HepG2 (cell line): Measurements from ENCODE around the gene ARL3. TPM values are rescaled to one million over a fixed set of nuclear protein-coding genes. Genes with fewer than 3 reads are reported as not detected.

Experiments used
- ATAC-seq: fragments of 200-7000 bp; cut with Tn5 transposase; 3 replicates; pipeline ENCODE4 v1.9.1; 2020; ENCODE audit warnings: mild to moderate bottlenecking, moderate library complexity
- BruUV-seq: library from RNA; stranded (reverse); fragments of 400-500 nt; replicated peaks from 2 replicates; lab custom pipeline; 2021; lab: Mats Ljungman, UMichigan
- CTCF ChIA-PET: fragments of 300-600 bp; formaldehyde crosslinking; extraction: SDS; loops from one replicate; lab custom pipeline; 2021; ENCODE audit warnings: low total read pairs, inconsistent platforms, low intra/inter-chr PET ratio; lab: Yijun Ruan, JAX
- POLR2A ChIA-PET: fragments of 350-600 bp; sonication (Branson Sonifier 250); formaldehyde crosslinking; loops from one replicate; lab custom pipeline; 2020; ENCODE audit warnings: antibody characterized with exemption, inconsistent platforms; lab: Yijun Ruan, JAX
- DNase-seq: peaks from one replicate; pipeline ENCODE4 v3.0.0-alpha.2; 2015; ENCODE audit warnings: low spot score
- FAIRE-seq: peaks from 3 replicates; lab custom pipeline; 2011; peaks lifted over from hg19 to GRCh38; lab: Jason Lieb, UNC
- H2AFZ ChIP-seq: one replicate; pipeline ENCODE4 v1.6.1; 2011; ENCODE audit warnings: low read length, inconsistent platforms
- H3K27ac ChIP-seq: fragments of 300-600 bp; 3 replicates; pipeline ENCODE4 v1.8.0; 2011; ENCODE audit warnings: mixed run types, mild to moderate bottlenecking, mixed read lengths, low read length, inconsistent platforms; ENCODE audit not compliant: insufficient read depth; ENCODE audit errors: extremely low read length
- H3K27me3 ChIP-seq, 2 experiments: fragments of 200-600 bp in 1 of 2; 2 replicates in 1 of 2; 3 replicates in 1 of 2; pipeline versions ENCODE4 v1.6.0 to v1.8.0; 2011; ENCODE audit warnings: low read length in 2 of 2, mild to moderate bottlenecking in 2 of 2, moderate library complexity in 2 of 2, inconsistent platforms in 1 of 2; ENCODE audit not compliant: insufficient read depth in 2 of 2, control insufficient read depth in 1 of 2
- H3K36me3 ChIP-seq, 2 experiments: fragments of 200-600 bp in 1 of 2; replicated peaks in 1 of 2; 2 replicates in 1 of 2; 3 replicates in 1 of 2; pipeline versions ENCODE4 v1.5.1 to v1.8.0; 2011; ENCODE audit warnings: low read length in 2 of 2, inconsistent platforms in 1 of 2; ENCODE audit not compliant: insufficient read depth in 2 of 2, control insufficient read depth in 1 of 2
- H3K4me1 ChIP-seq: 2 replicates; pipeline ENCODE4 v1.5.1; 2012; ENCODE audit warnings: low read length, inconsistent platforms; ENCODE audit not compliant: insufficient read depth
- H3K4me2 ChIP-seq: 2 replicates; pipeline ENCODE4 v1.6.0; 2011; ENCODE audit warnings: low read depth, low read length, inconsistent platforms
- H3K4me3 ChIP-seq, 3 experiments: fragments of 200-600 bp in 1 of 3; sonication (generic), shearing (Covaris generic) in 1 of 3; replicated peaks in 1 of 3; 2 replicates each; pipeline ENCODE4 v1.5.1; 2011 to 2016; ENCODE audit warnings: low read length in 3 of 3, inconsistent platforms in 2 of 3, low read depth in 2 of 3, mild to moderate bottlenecking in 2 of 3, control low read depth in 1 of 3, mixed read lengths in 1 of 3; ENCODE audit not compliant: insufficient read depth in 1 of 3
- H3K79me2 ChIP-seq: one replicate; pipeline ENCODE4 v1.6.1; 2011; ENCODE audit warnings: low read length, inconsistent platforms; ENCODE audit not compliant: insufficient read depth
- H3K9ac ChIP-seq: 2 replicates; pipeline ENCODE4 v1.6.0; 2011; ENCODE audit warnings: mild to moderate bottlenecking, low read depth, low read length, inconsistent platforms; ENCODE audit not compliant: insufficient read depth
- H3K9me3 ChIP-seq: 2 replicates; pipeline ENCODE4 v1.5.1; 2012; ENCODE audit warnings: mild to moderate bottlenecking, low read length
- H4K20me1 ChIP-seq: 2 replicates; pipeline ENCODE4 v1.6.0; 2011; ENCODE audit warnings: inconsistent platforms, mild to moderate bottlenecking, low read length, moderate library complexity; ENCODE audit not compliant: insufficient read depth
- BCL3 ChIP-seq: sonication (generic); formaldehyde crosslinking; IDR thresholded peaks from 2 replicates; pipeline ENCODE4 v1.5.1; 2020; ENCODE audit warnings: mild to moderate bottlenecking, missing genetic modification reagents, moderate library complexity
- CHD2 ChIP-seq: IDR thresholded peaks from 2 replicates; pipeline ENCODE4 v1.6.1; 2011; ENCODE audit warnings: low read depth, low read length, improper control_type of control experiment
- MLXIP ChIP-seq: sonication (generic); formaldehyde crosslinking; IDR thresholded peaks from 2 replicates; pipeline ENCODE4 v1.9.0; 2021; ENCODE audit warnings: missing genetic modification reagents, borderline replicate concordance
- MYPOP ChIP-seq: sonication (generic); formaldehyde crosslinking; IDR thresholded peaks from 2 replicates; pipeline ENCODE4 v1.8.1; 2023; ENCODE audit warnings: mild to moderate bottlenecking, moderate library complexity, missing genetic modification reagents
- NR2F1 ChIP-seq, 2 experiments: fragments of 450-650 bp in 1 of 2; formaldehyde crosslinking in 1 of 2; IDR thresholded peaks; 2 replicates each; pipeline versions ENCODE4 v1.5.0 to v1.6.1; 2016 to 2020; ENCODE audit warnings: mild to moderate bottlenecking in 1 of 2, missing compliant biosample characterization in 1 of 2, missing genetic modification reagents in 1 of 2, moderate library complexity in 1 of 2
- ZNF382 ChIP-seq: sonication (generic); formaldehyde crosslinking; IDR thresholded peaks from 2 replicates; pipeline ENCODE4 v1.5.0; 2020; ENCODE audit warnings: missing genetic modification reagents, mild to moderate bottlenecking, borderline replicate concordance
- ZNF83 ChIP-seq: sonication (generic); formaldehyde crosslinking; IDR thresholded peaks from 2 replicates; pipeline ENCODE4 v1.4.0; 2020; ENCODE audit warnings: missing genetic modification reagents, mild to moderate bottlenecking, borderline replicate concordance
- WGBS: methylation state at CpG from one replicate; pipeline ENCODE4 v1.1.6; 2017; ENCODE audit warnings: low lambda C conversion rate; 5-methylcytosine and 5-hydroxymethylcytosine counted together
- in situ Hi-C: cut with HindIII; loops from 2 replicates; pipeline ENCODE4 v1.10.0; 2017; ENCODE audit warnings: low pct_unique_long_range_greater_than_20kb; ENCODE audit not compliant: extremely low pct_ligation_motif_present
- intact Hi-C: fragments of 100-400 bp; cut with micrococcal nuclease; formaldehyde crosslinking; loops from one replicate; pipeline ENCODE4 v1.10.0; 2022; ENCODE audit not compliant: unreplicated experiment
- polyA plus RNA-seq, 8 experiments: library from polyadenylated mRNA; depleted of rRNA in 3 of 8; stranded (reverse) in 7 of 8; unstranded in 1 of 8; fragments of >200 nt; fragmentation: Illumina TruSeq in 4 of 8; extraction: Trizol in 4 of 8; gene quantifications; 2 replicates each; pipeline versions ENCODE4 v1.2.1 to v1.2.3, GENCODE V29; 2011 to 2016; ENCODE audit warnings: low read depth in 4 of 8, missing spikeins in 1 of 8, mixed read lengths in 1 of 8; ENCODE audit not compliant: insufficient read depth in 1 of 8
- total RNA-seq, 5 experiments: library from RNA; depleted of rRNA; stranded (reverse); fragments of >200 nt; fragmentation: Illumina TruSeq; extraction: Trizol; gene quantifications; 2 replicates each; pipeline ENCODE4 v1.2.3, GENCODE V29; 2016; ENCODE audit warnings: low read depth in 1 of 5

ARL3 gene
- total and polyA plus RNA-seq, 2 of the 13 experiments (the other 11 are each of a cell fraction or from before 2014, with no cell fraction given) = 5.2 to 6.6 TPM

- no peak for TF ChIP-seq ZNF83 (CRISPR knock-in tag)
Measured at GRCh38 chr10:102678842-102679289, 35.3 kb downstream of the ARL3 start (continued).

DNA sequence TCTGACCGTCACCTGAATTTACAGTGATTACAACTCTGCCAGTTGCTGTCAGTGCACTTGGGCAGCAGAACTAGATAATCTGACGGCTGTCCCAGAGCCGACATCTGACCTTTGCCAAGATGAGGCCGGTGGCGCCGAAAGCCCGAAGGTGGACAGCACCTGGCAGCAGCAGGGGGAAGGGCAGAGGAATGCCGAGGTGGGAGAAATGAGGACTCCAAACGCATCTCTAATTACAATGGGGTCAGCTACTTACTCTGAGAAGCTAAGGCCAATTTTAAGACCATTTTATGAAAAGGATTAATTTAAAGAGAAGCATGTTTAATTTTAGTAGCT lies 36.2 kb downstream of the ARL3 start:
- no peak overlapping the region for H3K4me3 ChIP-seq
- H3K4me1 ChIP-seq = peaks cover 65% of the 10 kb centered on the region
- no peak overlapping the region for H3K4me2 ChIP-seq
- TF ChIP-seq BCL3 = no peak
- no peaks in the 10 kb centered on the region for H3K79me2 ChIP-seq
- intact Hi-C loops = loop anchor here (2.0 to 5.0 kb wide), 2 partner anchors 35 to 176 kb away; partner anchors contain the start of genes ACTR1A and SUFU
- H2AFZ ChIP-seq = no peak overlapping the region
- in situ Hi-C loops = loop anchor here (5.0 kb wide), 1 partner anchor 34 kb away; the partner anchor contains the start of genes ARL3 and SFXN2
- H3K9me3 ChIP-seq = no peaks in the 10 kb centered on the region
- H3K27ac ChIP-seq = no peak overlapping the region
- H3K9ac ChIP-seq = no peak overlapping the region
- ChIA-PET CTCF (interaction anchor here (1.6 kb wide), 1 partner anchor 51 kb away, joined by 5 read pairs; no protein-coding TSS in a partner anchor), POLR2A (interaction anchor here (1.7 to 2.4 kb wide), 4 partner anchors 8 to 32 kb away, joined by 4 to 16 read pairs (median 6); no protein-coding TSS in a partner anchor)
- H3K27me3 ChIP-seq = no peaks in the 10 kb centered on the region
- H3K36me3 ChIP-seq = no peaks in the 10 kb centered on the region
- H4K20me1 ChIP-seq = no peaks in the 10 kb centered on the region
- DNase-seq = no peak
- FAIRE-seq = no peak
- BruUV-seq = no TSS peak
- 66% methylated on average over 9 of the region's 9 CpGs for WGBS
- ATAC-seq = no peak

GRCh38 chr10:102677331-102678067 lies 36.7 kb downstream of the ARL3 start:
- no peak for FAIRE-seq
- TF ChIP-seq NR2F1 (CRISPR knock-in tag; IDR thresholded peaks at IDR 0.05) (no peak), CHD2 (no peak), MLXIP (CRISPR knock-in tag) (no peak), ZNF382 (CRISPR knock-in tag) (no peak), MYPOP (CRISPR knock-in tag) (no peak)

More at GRCh38 chr10:102677331-102678067, 36.7 kb downstream of the ARL3 start:
- Histone ChIP-seq H3K36me3 (no peaks in the 10 kb centered on the region), H3K27me3 (no peaks in the 10 kb centered on the region), H4K20me1 (no peaks in the 10 kb centered on the region), H3K4me3 (no peak overlapping the region), H2AFZ (no peak overlapping the region), H3K4me2 (peak overlapping the region; percentile 8; the same call in 1 of the 2 replicates), H3K9me3 (no peaks in the 10 kb centered on the region), H3K4me1 (peaks cover 70% of the 10 kb centered on the region), H3K9ac (no peak overlapping the region), H3K27ac (no peak overlapping the region), H3K79me2 (no peaks in the 10 kb centered on the region)
- POLR2A ChIA-PET = interaction anchor here (1.7 to 2.4 kb wide), 4 partner anchors 8 to 32 kb away, joined by 5 to 16 read pairs (median 10); no protein-coding TSS in a partner anchor
- ATAC-seq (no peak), DNase-seq (no peak)
- CTCF ChIA-PET = no interaction called here
- no TSS peak for BruUV-seq
- WGBS = 70% methylated on average over 8 of the region's 9 CpGs
- intact Hi-C loops = loop anchor here (2.0 to 5.0 kb wide), 2 partner anchors 35 to 175 kb away; partner anchors contain the start of genes ACTR1A and SUFU
- in situ Hi-C loops = loop anchor here (5.0 kb wide), 1 partner anchor 35 kb away; the partner anchor contains the start of genes ARL3 and SFXN2
